Measurements from ENCODE around the gene SEC23IP.

Gene SEC23IP

GRCh38 chr10:119942973-119943372 lies 50.4 kb downstream of the SEC23IP start:
- DNase-seq = no peak

GRCh38 chr10:119945805-119946204 lies 53.3 kb downstream of the SEC23IP start:
- DNase-seq = no peak

GRCh38 chr10:119947300-119947699 lies 54.8 kb downstream of the SEC23IP start:
- no peak for DNase-seq

- no peak for DNase-seq
These were observed 64.9 kb downstream of the SEC23IP start for GRCh38 chr10:119957451-119957850.

- DNase-seq = no peak
These were observed 70.3 kb downstream of the SEC23IP start for GRCh38 chr10:119962837-119963236.

- DNase-seq = no peak
These were observed 74.5 kb downstream of the SEC23IP start for GRCh38 chr10:119967066-119967465.

GRCh38 chr10:119969609-119970008 lies 77.1 kb downstream of the SEC23IP start:
- no peak for DNase-seq

- DNase-seq = no peak
These were observed 77.6 kb downstream of the SEC23IP start for GRCh38 chr10:119970107-119970506.

GRCh38 chr10:119970963-119971362 lies 78.4 kb downstream of the SEC23IP start:
- DNase-seq = no peak

- no peak for DNase-seq
These were observed 80.8 kb downstream of the SEC23IP start for GRCh38 chr10:119973281-119973680.

GRCh38 chr10:119976421-119976820 lies 83.9 kb downstream of the SEC23IP start:
- DNase-seq = peak; percentile 76

- no peak for DNase-seq
These were observed 88.6 kb downstream of the SEC23IP start for GRCh38 chr10:119980956-119981750.

- no peak for DNase-seq
These were observed 89.3 kb downstream of the SEC23IP start for GRCh38 chr10:119981826-119982225.

- no peak for DNase-seq
These were observed 95.8 kb downstream of the SEC23IP start for GRCh38 chr10:119988333-119988732.

GRCh38 chr10:119989966-119990365 lies 97.4 kb downstream of the SEC23IP start:
- DNase-seq = no peak

- no peak for DNase-seq
These were observed 98.5 kb downstream of the SEC23IP start for GRCh38 chr10:119991066-119991465.

GRCh38 chr10:119991816-119992215 lies 99.3 kb downstream of the SEC23IP start:
- DNase-seq = no peak
